Measurements from ENCODE around the gene SETD6. TPM values are rescaled to one million over a fixed set of nuclear protein-coding genes. Genes with fewer than 3 reads are reported as not detected.

Gene SETD6
- total RNA-seq, 4 donors from 2014 or later: 22.1 to 44.8 (median 23.3) TPM

DNA sequence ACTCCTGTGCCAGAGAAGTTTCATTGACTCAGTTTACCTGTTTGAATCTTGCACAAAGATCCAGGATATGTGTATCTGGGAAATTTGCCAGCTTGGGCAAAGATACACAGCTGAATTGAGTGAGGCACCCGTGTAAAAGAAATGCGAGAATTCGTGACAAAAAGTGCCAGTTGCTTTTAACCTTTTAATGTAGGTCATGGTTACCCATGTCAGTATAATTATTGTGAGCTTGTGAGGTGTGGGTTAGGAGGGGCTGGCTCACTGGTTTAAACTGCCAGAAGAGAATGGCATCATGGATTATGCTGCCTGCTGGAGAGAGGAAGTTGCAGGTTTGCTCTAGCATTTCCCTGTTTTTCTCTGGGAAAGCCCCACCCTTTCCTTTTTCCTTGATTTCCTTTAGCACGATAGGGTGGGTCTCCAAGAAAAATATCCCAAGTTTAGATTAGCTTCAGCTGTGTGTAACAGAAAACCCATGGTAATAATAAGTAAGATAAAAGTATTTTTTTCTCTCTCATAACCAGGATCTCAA lies 40.2 kb upstream of the SETD6 start:
- in situ Hi-C loops (cut with MboI; ENCODE audit: low pct_ligation_motif_present in 1 of 4, low pct_unique_long_range_greater_than_20kb in 1 of 4, low sequenced_read_pairs in 3 of 4): loop anchor here in 1 of 4 donors (25.0 kb wide), 1 partner anchor 463 kb away; the partner anchor contains the start of genes USB1 and ZNF319
- Histone ChIP-seq H3K36me3 (no peaks in the 10 kb centered on the region), H3K4me1 (no peaks in the 10 kb centered on the region), H3K27ac (no peak overlapping the region), H3K4me3 (no peak overlapping the region), H3K9me3 (no peaks in the 10 kb centered on the region), H3K27me3 (peaks cover 6% of the 10 kb centered on the region)
- intact Hi-C loops (cut with DNase I; ENCODE audit: low total_unique reads): no loop called here
- TF ChIP-seq EP300 (IDR thresholded peaks at IDR 0.05; ENCODE audit: low read depth): no peak
- no peak for TF ChIP-seq POLR2A (IDR thresholded peaks at IDR 0.05)
- TF ChIP-seq, protein P1, sequence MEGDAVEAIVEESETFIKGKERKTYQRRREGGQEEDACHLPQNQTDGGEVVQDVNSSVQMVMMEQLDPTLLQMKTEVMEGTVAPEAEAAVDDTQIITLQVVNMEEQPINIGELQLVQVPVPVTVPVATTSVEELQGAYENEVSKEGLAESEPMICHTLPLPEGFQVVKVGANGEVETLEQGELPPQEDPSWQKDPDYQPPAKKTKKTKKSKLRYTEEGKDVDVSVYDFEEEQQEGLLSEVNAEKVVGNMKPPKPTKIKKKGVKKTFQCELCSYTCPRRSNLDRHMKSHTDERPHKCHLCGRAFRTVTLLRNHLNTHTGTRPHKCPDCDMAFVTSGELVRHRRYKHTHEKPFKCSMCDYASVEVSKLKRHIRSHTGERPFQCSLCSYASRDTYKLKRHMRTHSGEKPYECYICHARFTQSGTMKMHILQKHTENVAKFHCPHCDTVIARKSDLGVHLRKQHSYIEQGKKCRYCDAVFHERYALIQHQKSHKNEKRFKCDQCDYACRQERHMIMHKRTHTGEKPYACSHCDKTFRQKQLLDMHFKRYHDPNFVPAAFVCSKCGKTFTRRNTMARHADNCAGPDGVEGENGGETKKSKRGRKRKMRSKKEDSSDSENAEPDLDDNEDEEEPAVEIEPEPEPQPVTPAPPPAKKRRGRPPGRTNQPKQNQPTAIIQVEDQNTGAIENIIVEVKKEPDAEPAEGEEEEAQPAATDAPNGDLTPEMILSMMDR (IDR thresholded peaks at IDR 0.05): no peak
- TF ChIP-seq POLR2AphosphoS5 (IDR thresholded peaks at IDR 0.05): no peak
- no peak for DNase-seq
- WGBS, 2 donors (ENCODE audit: low coverage in 1 of 2): 42 to 50% methylated on average over 4 of the region's 4 CpGs

DNA sequence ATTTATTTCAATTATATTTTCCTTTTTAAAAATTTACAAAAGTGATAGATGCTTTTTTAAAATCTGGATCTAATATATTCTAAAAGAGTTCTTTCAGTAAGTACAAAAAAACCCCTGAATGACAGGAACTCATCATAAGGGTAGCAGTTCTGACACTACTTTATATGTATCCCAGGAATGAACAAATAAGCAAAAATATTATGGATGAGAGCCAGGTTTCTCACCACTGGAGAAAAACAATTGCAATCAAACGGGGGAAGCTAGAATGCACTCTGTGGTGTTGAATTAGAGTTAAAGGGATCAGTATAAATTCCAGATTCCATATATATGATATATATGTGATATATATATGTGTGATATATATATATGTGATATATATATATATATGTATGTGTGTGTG lies 38.5 kb upstream of the SETD6 start:
- WGBS, 2 donors (ENCODE audit: low coverage in 1 of 2): 39 to 47% methylated on average over 1 of the region's 1 CpG
- TF ChIP-seq, protein P1 (IDR thresholded peaks at IDR 0.05): no peak
- no peak for TF ChIP-seq EP300 (IDR thresholded peaks at IDR 0.05; ENCODE audit: low read depth)
- no peak for TF ChIP-seq POLR2AphosphoS5 (IDR thresholded peaks at IDR 0.05)
- no peak for TF ChIP-seq POLR2A (IDR thresholded peaks at IDR 0.05)
- Histone ChIP-seq H3K27ac (no peak overlapping the region), H3K4me3 (no peak overlapping the region), H3K4me1 (no peaks in the 10 kb centered on the region), H3K27me3 (peaks cover 6% of the 10 kb centered on the region), H3K9me3 (no peaks in the 10 kb centered on the region), H3K36me3 (no peaks in the 10 kb centered on the region)
- intact Hi-C loops (cut with DNase I; ENCODE audit: low total_unique reads) (no loop called here), in situ Hi-C loops (cut with MboI; ENCODE audit: low pct_ligation_motif_present in 1 of 4, low pct_unique_long_range_greater_than_20kb in 1 of 4, low sequenced_read_pairs in 3 of 4) (loop anchor here in 1 of 4 donors (25.0 kb wide), 1 partner anchor 464 kb away; the partner anchor contains the start of genes USB1 and ZNF319)
- DNase-seq: no peak

DNA sequence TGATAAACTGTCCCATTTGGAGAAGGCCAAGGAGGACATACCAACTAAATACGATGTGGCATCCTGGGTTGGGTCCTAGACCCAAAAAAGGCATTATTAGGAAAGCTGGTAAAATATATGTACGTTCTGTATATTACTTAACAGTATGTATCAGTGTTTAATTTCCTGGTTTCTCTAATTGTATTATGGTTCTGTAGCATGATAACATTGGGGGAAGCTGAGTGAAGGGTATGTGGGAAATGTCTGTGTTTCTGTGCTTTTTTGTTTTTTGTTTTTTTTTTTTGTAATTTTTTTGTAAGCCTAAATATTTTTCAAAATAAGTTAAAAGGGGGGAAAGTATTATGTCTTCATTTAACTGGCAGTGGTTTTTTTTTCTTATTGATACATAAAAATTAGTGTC lies 36.9 kb upstream of the SETD6 start:
- WGBS, 2 donors (ENCODE audit: low coverage in 1 of 2): 91 to 94% methylated on average over 2 of the region's 2 CpGs
- Histone ChIP-seq H3K4me3 (no peak overlapping the region), H3K9me3 (no peaks in the 10 kb centered on the region), H3K4me1 (no peaks in the 10 kb centered on the region), H3K36me3 (no peaks in the 10 kb centered on the region), H3K27me3 (peaks cover 6% of the 10 kb centered on the region), H3K27ac (no peak overlapping the region)
- in situ Hi-C loops (cut with MboI; ENCODE audit: low pct_ligation_motif_present in 1 of 4, low pct_unique_long_range_greater_than_20kb in 1 of 4, low sequenced_read_pairs in 3 of 4): loop anchor here in 1 of 4 donors (25.0 kb wide), 1 partner anchor 466 kb away; the partner anchor contains the start of genes USB1 and ZNF319
- no peak for TF ChIP-seq POLR2AphosphoS5 (IDR thresholded peaks at IDR 0.05)
- TF ChIP-seq, protein P1 (IDR thresholded peaks at IDR 0.05): no peak
- TF ChIP-seq EP300 (IDR thresholded peaks at IDR 0.05; ENCODE audit: low read depth): no peak
- TF ChIP-seq POLR2A (IDR thresholded peaks at IDR 0.05): no peak
- DNase-seq: no peak
- intact Hi-C loops (cut with DNase I; ENCODE audit: low total_unique reads): no loop called here

DNA sequence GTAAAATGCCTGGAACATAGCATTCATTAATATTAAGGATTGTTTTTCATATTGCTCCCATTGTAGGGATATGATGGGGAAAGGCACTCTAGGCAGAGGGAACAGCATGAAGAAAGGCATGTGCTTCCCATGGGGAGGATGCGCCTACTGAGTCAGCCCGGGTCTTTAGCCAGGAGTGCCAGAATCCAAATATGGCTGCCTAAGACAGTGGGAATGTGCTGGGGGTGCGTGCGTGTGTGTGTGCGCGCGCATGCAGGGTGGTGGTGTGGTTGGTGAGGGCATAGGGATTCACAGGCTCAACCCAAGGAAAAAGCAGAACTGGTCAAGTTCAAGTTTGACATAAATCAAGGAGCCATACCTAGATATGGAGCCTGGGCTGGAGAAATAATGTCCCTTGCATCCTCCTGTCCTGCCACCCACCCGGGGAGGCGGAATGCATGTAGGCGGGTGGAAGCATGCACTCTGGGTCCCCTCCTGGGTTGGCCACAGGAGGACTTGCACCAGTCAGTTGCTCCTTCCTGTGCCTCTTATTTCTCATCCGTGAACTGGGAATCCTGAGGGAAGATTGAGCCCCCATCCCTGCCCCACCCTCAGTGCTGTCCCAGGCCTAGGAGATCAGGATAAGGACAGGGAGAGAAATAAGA lies 34.0 kb upstream of the SETD6 start:
- DNase-seq: no peak
- in situ Hi-C loops (cut with MboI; ENCODE audit: low pct_ligation_motif_present in 1 of 4, low pct_unique_long_range_greater_than_20kb in 1 of 4, low sequenced_read_pairs in 3 of 4) (loop anchor here (5.0 to 25.0 kb wide), 5 partner anchors 134 to 469 kb away; partner anchors contain the start of genes USB1 (in 1 of the 4) and ZNF319 (in 1 of the 4)), intact Hi-C loops (cut with DNase I; ENCODE audit: low total_unique reads) (no loop called here)
- Histone ChIP-seq H3K4me3 (no peak overlapping the region), H3K27ac (no peak overlapping the region), H3K36me3 (no peaks in the 10 kb centered on the region), H3K4me1 (no peaks in the 10 kb centered on the region), H3K9me3 (no peaks in the 10 kb centered on the region), H3K27me3 (no peaks in the 10 kb centered on the region)
- WGBS, 2 donors (ENCODE audit: low coverage in 1 of 2): 80 to 90% methylated on average over 3 to 11 of the region's 11 CpGs
- TF ChIP-seq POLR2A (IDR thresholded peaks at IDR 0.05): no peak
- TF ChIP-seq, protein P1 (IDR thresholded peaks at IDR 0.05): no peak
- no peak for TF ChIP-seq EP300 (IDR thresholded peaks at IDR 0.05; ENCODE audit: low read depth)
- TF ChIP-seq POLR2AphosphoS5 (IDR thresholded peaks at IDR 0.05): no peak

Measured in transverse colon (tissue), 4 donors.